Measurements from ENCODE around the gene RAB20.

DNA sequence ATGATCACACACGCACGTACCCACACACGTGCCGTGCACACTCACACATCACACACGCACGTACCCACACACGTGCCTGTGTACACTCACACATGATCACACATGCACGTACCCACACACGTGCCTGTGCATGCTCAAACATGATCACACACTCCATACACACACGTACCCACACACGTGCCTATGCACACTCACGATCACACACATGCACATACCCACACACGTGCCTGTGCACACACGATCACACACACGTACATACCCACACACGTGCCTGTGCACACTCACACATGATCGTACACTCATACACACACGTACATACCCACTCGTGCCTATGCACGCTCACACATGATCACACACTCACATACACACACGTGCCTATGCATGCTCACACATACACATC, 86.8 kb downstream of the RAB20 start:
- TF ChIP-seq, protein P1, sequence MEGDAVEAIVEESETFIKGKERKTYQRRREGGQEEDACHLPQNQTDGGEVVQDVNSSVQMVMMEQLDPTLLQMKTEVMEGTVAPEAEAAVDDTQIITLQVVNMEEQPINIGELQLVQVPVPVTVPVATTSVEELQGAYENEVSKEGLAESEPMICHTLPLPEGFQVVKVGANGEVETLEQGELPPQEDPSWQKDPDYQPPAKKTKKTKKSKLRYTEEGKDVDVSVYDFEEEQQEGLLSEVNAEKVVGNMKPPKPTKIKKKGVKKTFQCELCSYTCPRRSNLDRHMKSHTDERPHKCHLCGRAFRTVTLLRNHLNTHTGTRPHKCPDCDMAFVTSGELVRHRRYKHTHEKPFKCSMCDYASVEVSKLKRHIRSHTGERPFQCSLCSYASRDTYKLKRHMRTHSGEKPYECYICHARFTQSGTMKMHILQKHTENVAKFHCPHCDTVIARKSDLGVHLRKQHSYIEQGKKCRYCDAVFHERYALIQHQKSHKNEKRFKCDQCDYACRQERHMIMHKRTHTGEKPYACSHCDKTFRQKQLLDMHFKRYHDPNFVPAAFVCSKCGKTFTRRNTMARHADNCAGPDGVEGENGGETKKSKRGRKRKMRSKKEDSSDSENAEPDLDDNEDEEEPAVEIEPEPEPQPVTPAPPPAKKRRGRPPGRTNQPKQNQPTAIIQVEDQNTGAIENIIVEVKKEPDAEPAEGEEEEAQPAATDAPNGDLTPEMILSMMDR (IDR thresholded peaks at IDR 0.05): no peak
- TF ChIP-seq POLR2A (IDR thresholded peaks at IDR 0.05): no peak
